Gastroesophageal sphincter (tissue), 4 donors: ENCODE data around the gene NANOS1. TPM values are rescaled to one million over a fixed set of nuclear protein-coding genes. Genes with fewer than 3 reads are reported as not detected.
A peak's percentile ranks its signal among the peaks of the same experiment; 100 is the strongest.

Experiments
- ATAC-seq: fragments of 150-250 bp; one replicate; pipeline ENCODE4 v1.9.1; 2016; ENCODE audit warnings: mild to moderate bottlenecking, moderate library complexity
- H3K27ac ChIP-seq, 4 donors: fragments of 200-600 bp; sonication (generic) in 3 of 4; 1 replicate in 3 of 4; 2 replicates in 1 of 4; pipeline ENCODE4 v1.5.1; 2016 to 2019
- H3K27me3 ChIP-seq: fragments of 200-600 bp; sonication (generic); one replicate; pipeline ENCODE4 v1.5.1; 2019
- H3K36me3 ChIP-seq, 2 donors: fragments of 200-600 bp; sonication (generic); one replicate each; pipeline ENCODE4 v1.5.1; 2019; ENCODE audit warnings: control low read depth in 1 of 2
- H3K4me1 ChIP-seq, 3 donors: fragments of 200-600 bp; sonication (generic); 1 replicate in 2 of 3; 2 replicates in 1 of 3; pipeline ENCODE4 v1.5.1; 2016 to 2019; ENCODE audit warnings: control low read depth in 2 of 3
- H3K4me3 ChIP-seq, 2 donors: fragments of 200-600 bp; sonication (generic); one replicate each; pipeline ENCODE4 v1.5.1; 2019; ENCODE audit warnings: mild to moderate bottlenecking in 1 of 2, moderate library complexity in 1 of 2
- H3K9me3 ChIP-seq, 3 donors: fragments of 200-600 bp; sonication (generic); one replicate each; pipeline ENCODE4 v1.5.1; 2017 to 2019; ENCODE audit warnings: control low read depth in 2 of 3
- CTCF ChIP-seq, 4 experiments: fragments of 200-600 bp in 2 of 4; fragments of 450-650 bp in 2 of 4; sonication (generic) in 1 of 4; IDR thresholded peaks; one replicate each; pipeline ENCODE4 v1.5.1; 2017 to 2019; ENCODE audit warnings: antibody characterized with exemption in 4 of 4, mild to moderate bottlenecking in 2 of 4, moderate library complexity in 2 of 4
- EP300 ChIP-seq: sonication (generic); formaldehyde crosslinking; IDR thresholded peaks from one replicate; pipeline ENCODE4 v1.6.1; 2017; ENCODE audit warnings: antibody characterized with exemption, mild to moderate bottlenecking
- POLR2A ChIP-seq, 2 donors: fragments of 450-650 bp; IDR thresholded peaks; one replicate each; pipeline ENCODE4 v1.6.1; 2017; ENCODE audit warnings: antibody characterized with exemption in 2 of 2, mild to moderate bottlenecking in 2 of 2, moderate library complexity in 1 of 2
- POLR2AphosphoS5 ChIP-seq: sonication (generic); formaldehyde crosslinking; IDR thresholded peaks from one replicate; pipeline ENCODE4 v1.6.1; 2017; ENCODE audit warnings: antibody characterized with exemption
- WGBS, 2 donors: methylation state at CpG; one replicate each; pipeline ENCODE4 v1.1.5; 2018; ENCODE audit warnings: low coverage in 1 of 2; 5-methylcytosine and 5-hydroxymethylcytosine counted together
- total RNA-seq, 4 donors: library from RNA; depleted of rRNA; stranded (reverse); fragments of >200 nt; gene quantifications; one replicate each; pipeline ENCODE4 v1.1.0, GENCODE V29; 2016

The NANOS1 gene
- total RNA-seq, 4 donors from 2014 or later, result 16.1 to 24.1 (median 20.8) TPM

GRCh38 chr10:118998183-118998582 is 31.3 kb upstream of the NANOS1 start:
- WGBS, 2 donors, result 53 to 60% methylated on average over 3 of the region's 5 CpGs
- no peak for ATAC-seq
- no peak overlapping the region for H3K27ac ChIP-seq

GRCh38 chr10:119001717-119002500 is 27.6 kb upstream of the NANOS1 start:
- Histone ChIP-seq H3K9me3 (no peaks in the 10 kb centered on the region), H3K4me1 (peaks cover 4 to 18% (median 6%) of the 10 kb centered on the region in 3 donors), H3K27ac (no peak overlapping the region), H3K4me3 (no peak overlapping the region), H3K27me3 (no peaks in the 10 kb centered on the region), H3K36me3 (no peaks in the 10 kb centered on the region)
- ATAC-seq, result no peak
- TF ChIP-seq POLR2AphosphoS5 (no peak), POLR2A (IDR thresholded peaks at IDR 0.05) (no peak), EP300 (no peak), CTCF (IDR thresholded peaks at IDR 0.05) (no peak)
- WGBS, 2 donors, result 76 to 86% methylated on average over 1 to 9 of the region's 10 CpGs

More at GRCh38 chr10:118998183-118998582, 31.3 kb upstream of the NANOS1 start:
- TF ChIP-seq CTCF (IDR thresholded peaks at IDR 0.05), result no peak
- Histone ChIP-seq H3K4me1 (peaks cover 0 to 7% (median 0%) of the 10 kb centered on the region in 3 donors), H3K36me3 (no peaks in the 10 kb centered on the region), H3K4me3 (no peak overlapping the region), H3K27me3 (no peaks in the 10 kb centered on the region), H3K9me3 (no peaks in the 10 kb centered on the region)

GRCh38 chr10:119003572-119004289 is 25.8 kb upstream of the NANOS1 start:
- peaks cover 4 to 24% (median 6%) of the 10 kb centered on the region in 3 donors for H3K4me1 ChIP-seq
- no peaks in the 10 kb centered on the region for H3K27me3 ChIP-seq
- H3K9me3 ChIP-seq, result no peaks in the 10 kb centered on the region
- H3K36me3 ChIP-seq, result no peaks in the 10 kb centered on the region
- ATAC-seq, result no peak
- no peak overlapping the region for H3K27ac ChIP-seq
- H3K4me3 ChIP-seq, result no peak overlapping the region
- 60% methylated on average over 1 of the region's 7 CpGs; no CpG with 5 or more reads in 1 of the 2 donors for WGBS, 2 donors
- TF ChIP-seq POLR2A (IDR thresholded peaks at IDR 0.05) (no peak), CTCF (IDR thresholded peaks at IDR 0.05) (no peak), POLR2AphosphoS5 (no peak), EP300 (no peak)

- ATAC-seq, result no peak
- no peaks in the 10 kb centered on the region for H3K9me3 ChIP-seq
- no peaks in the 10 kb centered on the region for H3K27me3 ChIP-seq
- H3K36me3 ChIP-seq, result no peaks in the 10 kb centered on the region
- WGBS, 2 donors, result 84 to 88% methylated on average over 8 to 9 of the region's 9 CpGs
- no peak overlapping the region for H3K4me3 ChIP-seq
- H3K27ac ChIP-seq, result peak overlapping the region in 1 of 4 donors; percentile 73
- H3K4me1 ChIP-seq, result peaks cover 4 to 24% (median 6%) of the 10 kb centered on the region in 3 donors
- TF ChIP-seq CTCF (IDR thresholded peaks at IDR 0.05), result no peak
- TF ChIP-seq EP300, result no peak
- TF ChIP-seq POLR2A (IDR thresholded peaks at IDR 0.05), result no peak
- no peak for TF ChIP-seq POLR2AphosphoS5
These were observed 24.0 kb upstream of the NANOS1 start for GRCh38 chr10:119005362-119006043.
